Thymus (tissue), 11 donors: Measurements from ENCODE around the gene DBN1. TPM values are rescaled to one million over a fixed set of nuclear protein-coding genes. Genes with fewer than 3 reads are reported as not detected.

Source experiments
- DNase-seq, 9 donors: peaks; one replicate each; pipeline ENCODE4 v3.0.0-alpha.2; 2013; ENCODE audit warnings: low spot score in 9 of 9, low read depth in 6 of 9, missing footprints in 1 of 9
- H3K27ac ChIP-seq, 2 donors: one replicate each; pipeline ENCODE4 v1.5.1; 2013; ENCODE audit warnings: control low read depth in 1 of 2, low read depth in 1 of 2, low read length in 1 of 2, mild to moderate bottlenecking in 1 of 2, moderate library complexity in 1 of 2
- H3K27me3 ChIP-seq, 2 donors: one replicate each; pipeline ENCODE4 v1.5.1; 2013; ENCODE audit warnings: low read length in 1 of 2; ENCODE audit not compliant: control insufficient read depth in 2 of 2, insufficient read depth in 1 of 2
- H3K36me3 ChIP-seq, 2 donors: one replicate each; pipeline ENCODE4 v1.5.1; 2013; ENCODE audit warnings: low read length in 1 of 2, mild to moderate bottlenecking in 1 of 2, moderate library complexity in 1 of 2; ENCODE audit not compliant: control insufficient read depth in 2 of 2, insufficient read depth in 2 of 2
- H3K4me1 ChIP-seq, 2 donors: one replicate each; pipeline ENCODE4 v1.5.1; 2013; ENCODE audit warnings: low read length in 2 of 2; ENCODE audit not compliant: control insufficient read depth in 2 of 2, insufficient read depth in 2 of 2
- H3K4me3 ChIP-seq, 2 donors: one replicate each; pipeline ENCODE4 v1.5.1; 2013; ENCODE audit warnings: low read length in 2 of 2, control low read depth in 1 of 2, mild to moderate bottlenecking in 1 of 2
- H3K9me3 ChIP-seq, 2 donors: one replicate each; pipeline ENCODE4 v1.5.1; 2013; ENCODE audit warnings: low read length in 1 of 2, mild to moderate bottlenecking in 1 of 2; ENCODE audit not compliant: control insufficient read depth in 2 of 2, insufficient read depth in 1 of 2
- WGBS: extraction: QIAGEN DNeasy Blood & Tissue Kit; methylation state at CpG from one replicate; pipeline ENCODE4 v1.1.7; 2013; 5-methylcytosine and 5-hydroxymethylcytosine counted together
- polyA plus RNA-seq: library from polyadenylated mRNA; stranded (reverse); fragments of 200-250 nt; gene quantifications from one replicate; pipeline ENCODE4 v1.2.3, GENCODE V29; 2013
- total RNA-seq: library from RNA; stranded (reverse); fragments of 120-200 nt; gene quantifications from one replicate; pipeline ENCODE4 v1.2.4, GENCODE V29; 2013
- donor health status: healthy.

The DBN1 gene
- total and polyA plus RNA-seq, 2 donors = 32.3 to 34.3 TPM

GRCh38 chr5:177448244-177448950, 25.0 kb downstream of the DBN1 start:
- H3K9me3 ChIP-seq = no peaks in the 10 kb centered on the region
- WGBS = 88% methylated on average over 6 of the region's 6 CpGs
- H3K4me3 ChIP-seq = no peak overlapping the region
- no peak overlapping the region for H3K27ac ChIP-seq
- H3K27me3 ChIP-seq = peaks cover 19 to 50% of the 10 kb centered on the region in 2 donors
- DNase-seq = no peak
- peaks cover 15 to 46% of the 10 kb centered on the region in 2 donors for H3K4me1 ChIP-seq
- peaks cover 3 to 4% of the 10 kb centered on the region in 2 donors for H3K36me3 ChIP-seq

GRCh38 chr5:177447611-177448243, 25.7 kb downstream of the DBN1 start:
- Histone ChIP-seq H3K4me1 (peaks cover 15 to 40% of the 10 kb centered on the region in 2 donors), H3K27ac (no peak overlapping the region), H3K4me3 (peak overlapping the region in 1 of 2 donors; percentile 71), H3K27me3 (peaks cover 19 to 45% of the 10 kb centered on the region in 2 donors), H3K36me3 (peaks cover 9 to 11% of the 10 kb centered on the region in 2 donors), H3K9me3 (no peaks in the 10 kb centered on the region)
- no peak for DNase-seq
- 8% methylated on average over 23 of the region's 23 CpGs for WGBS

- DNase-seq = peak in 6 of 9 donors; percentile 72 to 91 (median 82)
- H3K27me3 ChIP-seq = peaks cover 19 to 43% of the 10 kb centered on the region in 2 donors
- H3K27ac ChIP-seq = peak overlapping the region in 1 of 2 donors; percentile 68
- WGBS = under 1% methylated on average over 49 of the region's 52 CpGs
- peaks cover 15 to 40% of the 10 kb centered on the region in 2 donors for H3K4me1 ChIP-seq
- H3K36me3 ChIP-seq = peaks cover 15 to 17% of the 10 kb centered on the region in 2 donors
- peak overlapping the region in 1 of 2 donors; percentile 71 for H3K4me3 ChIP-seq
- H3K9me3 ChIP-seq = no peaks in the 10 kb centered on the region
These were observed 26.3 kb downstream of the DBN1 start for GRCh38 chr5:177447066-177447610.

- H3K9me3 ChIP-seq = no peaks in the 10 kb centered on the region
- H3K4me3 ChIP-seq = peak within 1 kb of the TSS; percentile 48 to 71
- peak within 1 kb of the TSS; percentile 68 to 80 for H3K27ac ChIP-seq
- peaks cover 15 to 40% of the 10 kb centered on the region in 2 donors for H3K4me1 ChIP-seq
- peaks cover 19 to 39% of the 10 kb centered on the region in 2 donors for H3K27me3 ChIP-seq
- under 1% methylated on average over 89 of the region's 89 CpGs for WGBS
- H3K36me3 ChIP-seq = peaks cover 22 to 24% of the 10 kb centered on the region in 2 donors
- DNase-seq = peak in 5 of 9 donors; percentile 62 to 87 (median 78)
These were observed 27.0 kb downstream of the DBN1 start, which contains the start of gene PRR7 for GRCh38 chr5:177446200-177447065. PRR7 (plus strand) TSS chr5:177446814; CDS start chr5:177455068, 8,254 bp downstream.

- Histone ChIP-seq H3K4me1 (peaks cover 15 to 40% of the 10 kb centered on the region in 2 donors), H3K36me3 (peaks cover 28 to 29% of the 10 kb centered on the region in 2 donors), H3K9me3 (no peaks in the 10 kb centered on the region), H3K27ac (peak overlapping the region in 1 of 2 donors; percentile 80), H3K27me3 (peaks cover 19 to 37% of the 10 kb centered on the region in 2 donors), H3K4me3 (peak overlapping the region in 1 of 2 donors; percentile 48)
- DNase-seq = no peak
- 12% methylated on average over 8 of the region's 8 CpGs for WGBS
These were observed 27.6 kb downstream of the DBN1 start for GRCh38 chr5:177445917-177446199.

- 57% methylated on average over 10 of the region's 10 CpGs for WGBS
- peak in 1 of 9 donors; percentile 66 for DNase-seq
- Histone ChIP-seq H3K9me3 (no peaks in the 10 kb centered on the region), H3K36me3 (peaks cover 33 to 35% of the 10 kb centered on the region in 2 donors), H3K27ac (peak overlapping the region; percentile 37 to 80), H3K4me3 (no peak overlapping the region), H3K4me1 (peaks cover 15 to 40% of the 10 kb centered on the region in 2 donors), H3K27me3 (peaks cover 19 to 35% of the 10 kb centered on the region in 2 donors)
These were observed 28.1 kb downstream of the DBN1 start for GRCh38 chr5:177445052-177445916.

- 90% methylated on average over 7 of the region's 7 CpGs for WGBS
- H3K27ac ChIP-seq = peak overlapping the region in 1 of 2 donors; percentile 80
- H3K9me3 ChIP-seq = no peaks in the 10 kb centered on the region
- peaks cover 18 to 27% of the 10 kb centered on the region in 2 donors for H3K27me3 ChIP-seq
- H3K36me3 ChIP-seq = peaks cover 39 to 44% of the 10 kb centered on the region in 2 donors
- peaks cover 15 to 40% of the 10 kb centered on the region in 2 donors for H3K4me1 ChIP-seq
- peak in 1 of 9 donors; percentile 36 for DNase-seq
- H3K4me3 ChIP-seq = no peak overlapping the region
These were observed 29.1 kb downstream of the DBN1 start for GRCh38 chr5:177444106-177445051.
